Ecto neural progenitor cell (in vitro differentiated cells): Measurements from ENCODE around the gene GNPDA2.

ENCODE experiments used
- DNase-seq: peaks from one replicate; pipeline ENCODE4 v3.0.0-alpha.2; 2018; ENCODE audit warnings: low spot score

The GNPDA2 gene

DNA sequence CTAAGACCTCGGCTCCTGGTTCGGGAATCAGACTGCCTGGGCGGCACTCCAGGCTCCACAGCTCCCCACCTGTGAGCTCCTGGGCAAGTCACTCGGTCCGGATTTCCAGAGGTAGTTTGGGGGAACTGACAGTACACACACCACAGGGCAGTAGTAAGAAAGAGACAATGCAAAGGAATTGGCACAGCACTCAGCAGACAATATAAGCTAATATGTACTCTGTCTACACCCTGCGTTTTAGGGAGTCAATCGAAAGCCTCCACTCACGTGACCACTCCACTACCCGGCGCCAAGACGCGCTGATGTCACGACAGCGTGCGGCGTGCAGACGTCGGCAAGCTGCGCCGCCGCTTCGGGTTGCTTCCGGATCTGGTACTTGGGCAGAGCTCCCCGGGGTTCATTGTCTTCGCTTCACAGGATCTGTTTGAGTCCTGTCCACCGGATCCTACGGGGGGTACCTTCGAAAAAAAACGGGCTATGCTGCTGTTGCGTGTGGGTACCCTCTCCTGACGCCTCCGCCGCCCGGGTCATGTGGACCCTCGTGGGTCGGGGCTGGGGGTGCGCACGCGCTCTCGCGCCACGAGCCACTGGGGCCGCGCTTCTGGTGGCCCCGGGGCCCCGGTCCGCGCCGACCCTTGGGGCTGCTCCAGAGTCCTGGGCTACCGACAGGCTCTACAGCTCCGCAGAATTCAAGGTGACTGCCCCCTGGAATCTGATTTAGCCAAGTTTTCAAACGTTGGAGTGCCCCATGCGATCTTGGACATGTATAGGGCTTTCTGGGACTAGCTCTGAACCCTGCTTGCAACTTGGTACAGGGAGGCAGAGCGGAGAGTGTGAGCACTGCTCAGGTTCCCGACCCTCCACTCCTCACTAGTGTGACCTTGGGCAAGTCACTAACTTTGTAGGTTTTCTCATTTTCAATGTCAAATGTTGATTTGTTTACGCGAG is 48.0 kb downstream of the GNPDA2 start, which contains the start of gene GUF1:
TSS of gene GUF1 (plus strand) at position 327 of the 948 bp plus-strand sequence. CDS start at position 530, 203 bp downstream.
- DNase-seq, result peak; percentile 90

DNA sequence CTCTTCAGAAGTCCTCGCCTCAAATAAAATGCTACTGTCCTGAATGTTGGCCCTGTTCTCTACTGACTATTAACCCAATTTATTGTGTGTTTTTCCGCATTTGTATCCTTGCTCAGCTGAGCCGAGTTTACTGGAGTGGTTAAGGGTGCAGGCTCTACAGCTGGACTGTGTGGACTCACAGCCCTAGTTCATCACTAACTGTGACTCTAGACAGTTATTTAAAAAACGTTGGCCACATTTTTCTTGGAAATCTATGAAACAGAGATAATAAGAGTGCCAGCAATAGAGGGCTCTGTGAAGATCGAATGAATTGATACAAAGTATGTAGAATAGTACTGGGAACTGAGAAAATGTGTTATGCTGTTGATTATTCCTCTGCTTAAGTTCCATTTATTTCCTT is 51.0 kb downstream of the GNPDA2 start:
- no peak for DNase-seq

DNA sequence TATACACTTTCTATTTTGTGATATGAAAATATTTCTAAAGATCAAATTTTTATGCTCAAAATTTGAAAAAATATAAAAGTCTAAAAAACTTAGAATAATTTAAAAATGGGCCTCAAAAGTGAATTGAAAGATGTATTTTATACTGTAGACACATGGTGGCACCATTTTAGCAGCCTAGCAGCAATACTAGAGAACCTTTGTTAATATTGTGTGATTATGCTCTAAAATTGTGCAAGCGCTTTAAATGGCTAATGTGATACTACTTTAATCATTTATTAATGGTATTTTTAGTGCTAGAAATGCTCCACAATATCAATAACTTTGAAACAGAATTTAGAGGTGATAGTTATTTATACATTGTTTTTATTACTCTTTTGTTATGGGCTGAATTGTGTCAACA is 51.9 kb downstream of the GNPDA2 start:
- DNase-seq, result no peak

DNA sequence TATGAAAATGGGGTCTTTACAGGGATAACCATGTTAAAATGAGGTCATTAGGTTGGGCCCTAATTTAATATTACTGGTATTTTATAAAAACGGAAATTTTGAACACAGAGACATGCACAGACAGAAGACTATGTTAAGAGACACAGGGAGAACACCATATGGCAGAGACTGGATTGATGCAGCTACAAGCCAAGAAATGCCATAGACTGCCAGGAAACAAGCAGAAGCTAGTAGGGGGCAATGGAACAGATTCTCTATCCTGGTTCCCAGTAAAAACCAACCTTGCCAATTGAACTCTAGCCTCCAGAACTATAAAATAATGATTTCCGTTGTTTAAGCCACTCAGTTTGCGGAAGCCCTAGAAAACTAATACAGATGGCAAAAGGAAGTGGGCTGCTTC is 54.7 kb downstream of the GNPDA2 start:
- no peak for DNase-seq

DNA sequence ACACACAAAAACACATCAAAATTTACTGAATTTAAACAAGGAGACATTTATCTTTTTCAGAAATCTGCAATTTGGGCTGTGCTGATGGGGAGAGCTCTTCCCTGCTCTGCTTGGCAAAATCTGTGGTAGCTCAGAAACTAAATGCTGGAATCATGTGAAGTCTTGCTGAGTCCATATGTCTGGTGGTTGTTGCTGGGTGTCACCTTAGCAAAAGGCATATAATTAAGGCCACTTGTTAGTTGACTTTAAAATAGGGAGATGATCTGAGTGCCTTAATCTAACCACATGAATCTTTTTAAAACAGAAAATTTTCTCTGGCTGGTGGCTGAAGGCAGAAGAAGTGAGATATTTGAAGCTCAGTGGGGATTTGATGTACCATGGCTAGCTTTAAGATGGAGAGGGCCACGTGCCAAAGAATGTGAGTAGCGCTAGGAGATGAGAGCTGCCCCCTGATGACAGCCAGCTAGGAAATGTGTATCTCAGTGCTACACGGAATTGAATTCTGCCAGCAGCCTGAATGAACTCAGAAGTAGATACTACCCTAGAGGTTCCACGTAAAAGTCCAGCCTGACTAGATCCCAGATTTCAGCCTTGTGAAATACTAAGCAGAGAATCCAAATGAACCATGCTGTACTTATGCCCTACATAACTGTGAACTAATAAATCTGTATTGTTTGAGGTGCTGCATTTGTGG is 55.7 kb downstream of the GNPDA2 start:
- DNase-seq, result no peak

DNA sequence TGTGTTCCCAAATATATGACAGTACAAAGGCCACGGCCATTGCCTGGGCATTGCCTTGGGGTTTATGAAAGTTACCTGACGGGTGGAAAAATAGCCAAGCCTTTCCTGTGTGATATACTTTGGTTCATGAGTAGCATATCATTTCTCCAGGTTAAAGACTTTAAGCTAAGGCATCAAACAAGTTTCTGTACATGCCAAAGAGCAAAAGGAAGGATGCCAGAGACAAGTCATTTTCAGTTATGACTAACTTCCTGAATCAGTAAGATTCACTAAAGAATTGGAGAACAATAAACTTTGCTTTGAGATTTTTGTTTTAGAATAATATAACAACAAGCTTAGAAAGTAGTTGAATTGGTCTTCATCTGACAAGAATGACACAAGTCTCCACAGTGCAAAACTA is 57.8 kb downstream of the GNPDA2 start:
- no peak for DNase-seq

DNA sequence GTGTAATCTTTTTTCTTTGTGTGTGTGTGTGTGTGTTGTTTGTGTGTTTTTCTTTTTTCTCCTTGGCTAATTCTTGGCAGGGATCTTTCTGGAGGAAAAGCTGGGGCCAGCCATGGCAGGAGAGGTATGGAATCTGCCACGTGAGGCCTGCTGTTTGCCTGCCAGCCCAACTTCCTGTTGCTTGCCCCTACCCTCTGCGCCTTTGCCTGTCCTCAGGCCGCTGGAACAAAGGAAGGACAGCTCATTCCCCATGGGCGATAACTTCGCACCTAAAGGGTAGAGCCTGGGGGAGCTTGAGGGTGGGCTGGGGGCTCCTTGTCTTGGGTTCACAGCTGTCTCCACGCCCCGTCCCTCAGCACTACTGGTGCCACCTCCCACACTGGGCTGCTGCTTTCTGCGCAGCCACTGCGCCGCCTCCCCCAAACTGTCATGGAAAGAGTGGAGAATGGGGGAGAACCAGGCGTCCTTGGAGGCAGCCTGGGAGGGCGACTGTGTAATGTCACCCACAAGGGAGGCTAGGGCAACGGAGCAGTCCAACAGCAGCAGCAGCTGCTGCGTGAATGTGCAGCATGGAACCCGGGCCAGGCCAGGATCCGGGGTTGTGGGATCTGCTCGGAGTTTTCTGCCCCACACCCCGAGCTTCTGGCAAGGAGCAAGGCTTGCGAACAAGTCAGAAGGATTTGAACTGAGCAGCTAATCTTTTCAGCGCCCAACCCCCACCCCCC is 62.7 kb downstream of the GNPDA2 start:
- DNase-seq, result no peak

DNA sequence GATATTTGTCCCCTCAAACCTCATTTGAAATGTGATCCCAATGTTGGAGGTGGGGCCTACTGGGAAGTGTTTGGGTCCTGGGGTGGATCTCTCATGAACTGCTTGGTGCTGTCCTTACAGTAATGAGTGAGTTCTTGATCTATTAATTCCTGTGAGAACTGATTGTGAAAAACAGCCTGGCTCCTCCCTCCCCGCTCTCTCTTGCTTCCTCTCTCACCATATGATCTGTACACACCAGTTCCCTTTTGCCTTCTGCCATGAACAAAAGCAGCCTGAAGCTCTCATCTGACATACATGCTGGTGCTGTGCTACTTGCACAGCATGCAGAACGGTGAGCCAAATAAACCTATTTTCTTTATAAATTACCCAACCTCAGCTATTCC is 63.7 kb downstream of the GNPDA2 start:
- DNase-seq, result no peak

DNA sequence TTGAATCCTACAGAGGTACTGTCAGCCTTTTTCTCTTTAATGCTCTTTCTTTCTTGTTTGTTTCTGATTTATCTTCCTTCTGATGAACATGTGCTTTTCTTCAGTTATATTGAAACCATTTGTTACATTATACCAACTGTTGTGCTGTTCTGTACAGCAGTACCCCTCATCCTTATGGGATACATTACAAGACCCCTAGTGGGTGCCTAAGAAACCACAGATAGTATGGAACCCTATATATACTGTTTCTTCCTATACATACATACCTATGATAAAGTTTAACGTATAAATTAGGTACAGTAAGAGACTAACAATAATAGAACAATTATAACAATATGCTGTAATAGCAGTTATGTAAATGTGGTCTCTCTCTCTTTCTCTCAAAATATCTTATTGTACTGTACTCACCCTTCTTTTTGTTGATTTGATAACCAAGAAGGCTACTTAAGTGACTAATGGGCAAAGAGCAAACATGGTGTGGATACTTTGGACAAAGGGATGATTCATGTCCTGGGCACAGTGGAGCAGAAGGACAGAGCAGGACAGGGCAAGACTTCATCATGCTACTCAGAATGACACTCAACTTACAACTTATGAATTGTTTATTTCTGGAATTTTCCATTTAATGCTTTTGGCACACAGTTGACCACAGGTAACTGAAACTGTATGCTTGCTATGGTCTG is 64.3 kb downstream of the GNPDA2 start:
- DNase-seq, result no peak

DNA sequence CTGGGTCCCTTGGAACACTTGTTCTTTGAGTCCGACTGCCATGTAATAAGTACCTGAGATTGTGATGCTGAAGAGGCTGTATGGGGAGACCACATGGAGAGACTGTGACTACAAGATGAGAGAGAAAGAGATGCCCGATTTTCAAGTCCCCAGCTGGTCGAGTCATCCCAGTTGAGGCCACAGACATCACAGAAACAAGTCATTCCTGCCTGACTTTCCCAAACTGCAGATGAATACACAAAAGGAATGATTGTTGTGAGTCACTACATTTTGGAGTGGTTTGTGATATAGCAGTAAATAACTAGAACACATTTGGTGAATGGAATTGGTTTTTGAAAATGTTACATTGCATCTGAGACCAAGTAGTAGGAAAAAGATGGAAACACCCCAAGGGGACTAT is 66.0 kb downstream of the GNPDA2 start:
- no peak for DNase-seq

DNA sequence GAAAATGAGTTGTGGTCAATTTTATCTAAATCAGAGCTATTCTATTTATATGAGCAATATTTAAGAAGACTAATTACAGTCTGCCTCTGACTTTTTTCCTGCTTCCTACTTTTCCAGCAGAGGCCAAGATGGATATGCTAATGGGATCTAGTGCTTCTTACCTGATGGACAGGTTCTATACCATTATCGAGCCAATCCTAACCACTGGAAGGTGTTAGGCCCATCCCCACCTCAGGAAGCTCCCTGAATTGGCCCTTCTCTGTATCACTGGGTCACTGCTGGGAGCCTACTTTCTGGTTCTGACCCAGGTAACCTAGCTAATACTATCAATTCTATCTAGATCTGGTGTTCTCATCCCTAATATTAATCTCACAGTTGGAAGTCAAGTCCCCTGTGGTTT is 74.4 kb downstream of the GNPDA2 start:
- DNase-seq, result no peak
